NCI-H2196 treated with DMSO at 0.1 percent for 48 hours (cell line): ENCODE results near the gene SLC24A3.

Experiments
- DNase-seq: peaks from one replicate; lab custom pipeline; 2025; ENCODE audit not compliant: unreplicated experiment; lab: John Stamatoyannopoulos, UW

SLC24A3 gene

DNA sequence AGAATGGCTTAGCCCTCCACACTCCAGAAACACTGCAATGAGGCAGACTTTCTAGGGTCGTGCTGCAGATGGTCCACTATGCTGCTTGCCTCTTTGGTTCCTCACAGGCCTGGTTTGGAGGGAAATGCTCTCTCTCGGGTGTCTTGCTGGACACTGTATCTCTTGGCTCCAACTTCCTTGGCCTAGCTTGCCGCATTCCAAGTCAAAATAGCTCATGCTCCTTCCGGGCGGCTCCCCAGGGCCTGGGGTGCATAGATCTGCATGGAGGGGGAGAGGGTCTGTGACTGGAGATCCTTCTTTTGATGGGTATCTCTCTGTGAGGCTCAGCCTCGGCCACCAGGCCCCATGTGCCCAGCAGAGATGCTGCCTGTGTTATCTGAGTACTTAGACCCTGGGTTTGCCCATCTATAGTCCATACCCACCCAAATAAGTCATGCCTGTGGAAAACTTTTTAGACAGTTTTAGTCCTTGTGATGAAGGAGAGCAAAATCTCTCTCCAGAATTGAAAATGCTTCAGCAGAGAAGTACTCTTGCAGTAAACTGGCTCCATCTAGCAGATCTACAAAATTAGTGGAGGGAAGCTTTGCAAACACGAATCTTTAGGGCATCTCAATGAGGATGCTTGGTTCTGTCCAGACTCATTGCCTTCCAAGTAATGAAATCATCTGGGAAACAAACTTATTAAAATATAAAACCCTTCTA is 281.5 kb downstream of the SLC24A3 start:
- no peak for DNase-seq

DNA sequence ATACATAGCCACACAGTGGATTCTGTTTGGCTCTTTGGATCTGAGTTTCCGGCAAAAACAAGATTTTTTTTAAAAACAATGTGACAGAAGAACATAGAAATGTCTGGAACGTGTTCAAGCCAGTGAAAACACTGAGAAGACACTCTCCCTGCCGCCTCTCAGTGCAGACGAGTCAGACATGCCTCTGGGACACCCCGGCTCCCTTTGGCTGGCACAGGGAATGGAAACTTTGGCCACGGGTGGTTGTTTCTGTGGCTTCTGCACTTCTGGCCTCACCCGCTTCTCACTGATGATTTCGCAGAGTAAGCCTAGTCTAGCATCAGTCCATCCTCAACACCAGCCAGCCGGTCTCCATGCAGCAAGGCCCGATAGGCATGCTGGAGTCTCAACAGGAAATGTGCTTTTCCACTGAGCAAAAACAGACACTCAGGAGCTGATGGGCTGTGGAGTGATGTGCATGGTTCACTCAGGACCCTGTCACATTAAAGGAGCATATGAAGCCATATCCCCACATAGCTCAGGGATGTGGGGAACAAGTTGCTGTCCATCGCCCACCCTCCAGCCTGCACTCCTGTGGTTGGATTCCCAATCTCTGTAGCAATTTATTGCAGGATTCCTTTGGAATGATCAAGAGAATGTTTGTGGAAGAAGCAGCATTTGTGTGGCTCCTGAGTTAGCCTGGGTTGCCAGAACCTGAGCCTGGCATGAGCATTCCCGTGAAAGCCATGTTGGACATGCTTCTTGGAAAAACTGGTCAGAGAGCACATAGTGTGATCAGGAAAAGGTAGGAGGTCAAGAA is 283.7 kb downstream of the SLC24A3 start:
- DNase-seq = no peak

DNA sequence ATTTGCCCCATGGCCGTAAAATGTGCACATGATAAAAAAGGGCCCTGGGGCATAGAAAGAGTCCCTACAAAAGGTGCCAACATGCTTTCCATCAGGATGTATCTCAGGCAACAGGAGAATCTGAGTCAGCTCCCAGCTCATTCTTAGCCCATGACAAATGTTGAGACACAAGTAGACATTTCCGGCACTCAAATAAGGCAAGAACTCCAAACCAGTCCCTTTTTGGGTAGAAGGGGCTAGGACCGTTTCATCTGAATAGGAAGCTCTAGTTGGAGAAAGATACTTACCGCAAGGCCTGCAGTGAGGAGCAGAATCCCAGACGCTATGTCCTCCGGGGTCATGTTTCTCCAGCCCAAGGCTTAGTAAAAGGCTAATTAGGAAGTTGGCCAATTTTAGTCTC is 284.6 kb downstream of the SLC24A3 start:
- no peak for DNase-seq

DNA sequence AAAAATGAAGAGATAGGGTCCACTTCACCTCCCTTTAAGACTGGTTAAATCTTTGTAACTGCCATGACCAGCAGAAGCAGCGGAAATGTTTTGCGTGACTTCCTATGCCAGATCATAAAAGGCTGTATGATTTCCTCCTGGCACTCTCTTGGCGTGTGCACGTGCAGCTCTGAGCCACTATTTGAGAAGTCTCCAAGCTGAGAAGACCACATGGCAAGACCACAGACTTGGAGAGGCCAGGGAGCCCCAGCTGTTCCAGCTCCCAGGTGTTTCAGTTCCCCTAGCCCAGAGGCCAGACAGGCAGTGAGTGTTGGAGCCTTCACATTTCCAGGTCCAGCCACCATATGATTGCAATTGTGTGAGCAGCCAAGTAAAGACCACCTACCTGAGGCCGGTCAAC is 286.3 kb downstream of the SLC24A3 start:
- DNase-seq = no peak

DNA sequence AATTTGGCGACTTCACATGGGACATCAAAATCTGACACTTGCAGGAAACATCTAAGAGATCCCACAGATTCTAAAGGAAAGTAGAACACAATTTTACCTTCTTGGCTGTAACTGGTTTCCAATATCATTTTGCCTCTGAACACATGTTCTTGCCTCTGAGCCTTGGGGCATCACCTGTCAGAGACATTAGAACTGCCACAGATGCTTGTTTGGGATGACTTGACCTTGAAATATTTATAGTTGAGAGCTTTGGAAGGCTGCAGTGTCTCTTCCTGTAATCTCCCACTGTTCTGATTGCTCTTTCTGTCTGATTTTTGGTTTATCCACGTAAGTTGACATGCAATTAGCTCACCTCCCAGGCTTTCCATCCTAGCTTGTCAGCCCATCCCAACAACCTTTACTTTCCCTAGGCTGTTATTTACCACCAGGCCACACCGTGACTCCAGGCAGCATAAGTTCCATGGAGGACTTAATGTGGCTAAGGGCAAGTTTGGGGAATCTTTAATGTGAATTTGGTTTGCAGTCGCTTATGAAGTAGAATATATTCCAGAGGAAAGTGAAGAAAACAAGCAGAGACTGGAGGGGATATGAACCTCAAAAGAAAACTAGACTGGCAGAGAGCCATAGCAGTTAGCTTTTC is 289.2 kb downstream of the SLC24A3 start:
- no peak for DNase-seq

DNA sequence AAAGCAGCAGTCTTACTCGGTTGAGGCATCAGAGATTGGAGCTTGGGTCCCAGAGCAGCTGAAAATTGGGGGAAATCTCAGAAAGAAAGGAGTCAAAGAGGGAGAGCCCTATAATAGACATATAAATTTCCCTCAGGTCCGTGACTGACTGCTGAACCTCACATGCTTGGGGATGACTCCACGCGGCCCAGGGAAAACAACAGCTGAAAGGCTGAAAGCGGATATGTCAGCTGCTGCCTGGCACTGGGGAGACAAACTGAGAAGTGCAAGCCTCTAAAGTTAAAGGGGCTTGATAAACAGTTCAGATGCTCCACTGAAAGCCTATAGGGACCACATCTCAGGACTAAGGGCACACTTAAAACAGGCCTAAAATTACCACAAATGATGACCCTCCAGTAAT is 289.7 kb downstream of the SLC24A3 start:
- DNase-seq = no peak

DNA sequence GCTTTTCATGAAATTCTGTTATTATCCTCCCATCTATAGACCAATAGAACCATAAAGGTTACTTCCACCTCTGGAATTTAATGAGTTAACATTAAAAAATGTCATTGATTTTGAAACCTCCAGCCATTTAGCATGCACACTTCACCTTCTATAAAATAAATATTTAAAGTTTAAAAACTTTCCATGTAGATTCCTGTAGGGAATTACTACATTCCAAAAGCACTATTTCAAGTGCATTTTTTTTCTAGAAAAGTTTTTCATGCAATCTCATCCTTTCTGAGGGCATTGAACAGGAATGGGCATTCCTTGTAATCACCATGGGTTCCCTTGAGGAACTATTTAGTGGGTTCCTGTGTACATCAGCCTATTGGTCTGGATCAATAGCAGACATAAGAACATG is 291.8 kb downstream of the SLC24A3 start:
- no peak for DNase-seq

DNA sequence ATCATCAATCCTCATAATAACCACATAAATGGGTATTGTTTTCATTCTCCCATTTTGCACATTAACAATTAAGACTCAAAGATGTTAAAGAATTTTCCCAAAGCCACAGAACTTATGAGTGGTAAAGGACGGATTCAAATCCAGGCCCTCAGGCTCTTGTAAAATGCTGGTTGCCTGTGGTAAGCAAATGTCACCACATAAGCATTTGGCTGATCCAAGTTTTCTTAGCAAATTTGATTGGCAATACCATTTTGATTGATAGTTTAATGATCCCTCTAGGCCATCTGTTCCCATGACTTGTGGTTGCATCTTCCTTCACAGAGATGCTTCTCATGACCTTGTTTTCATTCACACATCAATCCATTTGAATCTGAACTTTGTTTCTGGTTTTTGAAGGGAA is 293.6 kb downstream of the SLC24A3 start:
- DNase-seq = no peak

DNA sequence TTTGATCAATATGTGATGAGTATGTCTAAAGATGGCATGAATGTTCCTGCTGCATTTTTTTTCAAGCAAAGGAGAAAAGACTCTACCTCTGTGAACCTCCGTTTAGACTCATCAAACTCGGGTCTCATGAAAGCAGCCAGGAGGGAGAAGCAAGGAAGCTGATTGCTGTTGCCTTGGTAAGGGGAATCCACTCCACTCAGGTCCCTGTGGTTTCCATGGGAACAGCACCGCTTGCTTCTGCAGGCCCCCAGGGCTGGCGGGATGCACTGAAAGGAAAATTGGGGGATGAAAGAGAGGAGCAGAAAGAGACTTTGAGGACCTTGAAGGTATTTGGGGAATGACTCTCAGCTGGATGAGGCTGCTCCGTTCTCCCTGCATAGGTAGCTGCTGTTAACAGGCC is 296.0 kb downstream of the SLC24A3 start:
- no peak for DNase-seq

DNA sequence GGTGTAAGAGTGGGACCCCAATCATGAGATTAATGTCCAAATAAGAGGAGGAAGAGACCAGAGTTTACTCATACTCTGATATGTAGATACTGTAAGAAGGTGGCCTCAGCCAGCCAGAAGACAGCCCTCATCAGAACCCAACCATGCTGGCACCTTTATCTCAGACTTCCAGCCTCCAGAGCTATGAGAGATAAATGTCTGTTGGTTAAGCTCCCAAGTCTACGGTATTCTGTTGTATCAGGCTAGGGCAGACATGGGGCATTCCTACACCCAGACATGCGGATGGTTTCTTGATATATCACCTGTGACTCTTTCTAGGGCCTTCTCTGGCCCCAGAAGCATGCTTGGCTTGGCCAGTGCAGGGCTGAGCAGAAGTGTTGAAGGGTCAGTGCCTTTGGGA is 298.2 kb downstream of the SLC24A3 start:
- DNase-seq = no peak

DNA sequence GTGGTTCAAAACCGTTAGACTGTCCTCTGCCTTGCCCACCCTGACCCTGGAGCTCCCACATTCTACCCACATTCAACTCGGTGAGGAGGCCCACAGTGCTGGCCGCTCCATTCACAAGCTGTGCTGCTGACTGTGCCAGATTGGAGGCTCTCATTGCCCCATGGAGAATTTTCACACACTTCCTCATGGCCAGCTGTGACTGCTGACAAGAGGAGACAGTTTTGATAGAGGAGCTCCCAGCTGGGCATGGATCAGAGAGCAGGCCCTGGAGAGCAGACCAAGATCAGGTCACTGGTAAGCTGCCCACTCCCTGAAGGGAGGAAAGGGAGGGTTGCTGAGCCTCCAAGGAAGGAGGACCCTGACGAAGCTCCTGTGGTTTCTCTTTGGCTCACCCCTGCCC is 299.5 kb downstream of the SLC24A3 start:
- no peak for DNase-seq

DNA sequence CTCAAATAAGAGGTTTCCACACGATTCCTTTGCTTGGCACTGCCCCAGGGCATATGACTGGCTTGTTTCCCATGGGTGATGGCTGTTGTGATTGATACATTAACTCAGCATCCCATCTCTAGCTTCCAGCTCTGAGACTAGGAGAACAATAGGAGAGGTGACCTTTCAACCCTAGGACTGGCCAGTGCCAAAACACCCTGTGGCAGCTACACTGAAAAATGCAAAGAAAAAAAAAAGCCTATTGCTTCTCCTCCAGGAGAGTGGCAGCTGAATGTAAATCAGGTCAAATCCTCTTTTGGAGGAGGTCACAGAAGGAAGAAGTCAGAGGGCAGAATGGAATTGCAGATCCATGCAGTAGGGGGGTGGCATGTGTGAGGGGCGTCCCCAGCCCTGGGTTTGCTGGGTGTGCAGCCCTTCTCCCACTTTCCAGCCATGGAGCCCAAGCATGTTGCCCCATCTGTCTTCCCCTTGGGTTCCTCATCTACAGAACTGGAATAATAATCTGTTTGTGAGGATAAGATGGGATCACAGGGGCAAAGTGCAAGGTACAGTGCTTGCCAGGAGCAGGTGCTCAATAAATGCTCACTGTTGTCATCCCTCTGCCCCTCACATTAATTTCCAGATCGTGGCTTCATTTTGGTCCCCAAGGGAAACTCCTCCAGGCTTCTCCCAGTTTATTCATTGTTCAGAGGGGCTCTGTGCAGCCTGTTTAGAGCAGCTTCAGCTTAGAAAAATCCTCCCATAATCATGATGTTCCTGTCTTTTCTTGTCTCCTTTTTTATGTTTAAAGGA is 300.6 kb downstream of the SLC24A3 start:
- no peak for DNase-seq

DNA sequence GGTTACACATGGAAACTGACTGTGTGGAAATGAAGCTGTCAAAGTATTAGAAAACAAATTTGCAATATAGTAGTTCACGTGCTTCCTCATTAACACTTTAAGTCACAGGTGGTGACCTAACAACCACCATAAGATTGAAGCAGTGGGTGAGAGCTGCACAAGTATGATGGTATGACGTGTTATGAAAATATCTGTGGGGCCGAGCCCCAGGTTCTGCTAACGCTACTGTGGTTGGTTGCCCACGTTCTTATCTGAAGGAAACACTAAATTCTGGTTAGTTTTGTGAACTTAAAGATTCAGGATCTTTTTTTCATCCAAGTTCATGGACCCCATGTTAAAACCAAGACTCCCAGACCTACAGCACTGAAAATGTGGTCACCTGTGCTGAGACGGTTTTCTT is 302.6 kb downstream of the SLC24A3 start:
- DNase-seq = no peak

DNA sequence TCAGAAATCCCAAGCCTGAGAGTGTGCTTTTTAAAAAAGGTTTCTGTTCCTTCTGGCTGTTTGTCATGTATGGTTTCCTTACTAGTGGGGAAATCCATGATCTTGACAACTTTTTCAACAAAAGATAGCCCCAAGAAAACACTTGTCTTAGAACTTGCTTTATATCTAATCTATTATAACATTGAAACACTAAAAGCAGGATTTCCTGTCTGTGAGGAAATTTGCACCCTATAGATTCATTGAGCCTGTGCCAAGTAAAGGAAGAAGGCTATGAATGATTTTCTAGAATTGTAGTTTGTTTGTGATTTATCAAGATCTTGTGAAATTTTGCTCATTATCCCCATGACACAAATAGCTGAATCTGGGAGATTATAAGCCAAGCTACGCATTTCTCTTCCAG is 307.0 kb downstream of the SLC24A3 start:
- no peak for DNase-seq

DNA sequence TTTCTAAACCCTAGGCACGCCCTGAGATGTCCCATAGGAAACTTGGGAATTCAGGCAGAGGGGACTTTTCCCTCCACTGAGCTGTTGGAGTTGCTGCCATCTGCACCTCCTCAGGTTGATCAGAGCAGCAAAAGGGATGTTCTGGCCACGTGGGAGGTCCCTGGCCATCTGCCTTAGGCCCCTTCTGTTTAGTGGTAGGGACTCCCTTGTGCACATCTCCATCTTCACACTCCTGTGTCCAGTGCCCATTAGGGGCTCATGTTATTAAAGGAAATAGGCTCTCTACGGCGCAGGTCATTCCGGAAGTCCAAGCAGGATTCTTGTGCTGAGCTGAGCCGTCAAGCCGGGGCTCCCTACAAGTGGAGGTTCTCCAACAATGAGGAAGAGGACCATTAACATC is 307.8 kb downstream of the SLC24A3 start:
- DNase-seq = no peak

DNA sequence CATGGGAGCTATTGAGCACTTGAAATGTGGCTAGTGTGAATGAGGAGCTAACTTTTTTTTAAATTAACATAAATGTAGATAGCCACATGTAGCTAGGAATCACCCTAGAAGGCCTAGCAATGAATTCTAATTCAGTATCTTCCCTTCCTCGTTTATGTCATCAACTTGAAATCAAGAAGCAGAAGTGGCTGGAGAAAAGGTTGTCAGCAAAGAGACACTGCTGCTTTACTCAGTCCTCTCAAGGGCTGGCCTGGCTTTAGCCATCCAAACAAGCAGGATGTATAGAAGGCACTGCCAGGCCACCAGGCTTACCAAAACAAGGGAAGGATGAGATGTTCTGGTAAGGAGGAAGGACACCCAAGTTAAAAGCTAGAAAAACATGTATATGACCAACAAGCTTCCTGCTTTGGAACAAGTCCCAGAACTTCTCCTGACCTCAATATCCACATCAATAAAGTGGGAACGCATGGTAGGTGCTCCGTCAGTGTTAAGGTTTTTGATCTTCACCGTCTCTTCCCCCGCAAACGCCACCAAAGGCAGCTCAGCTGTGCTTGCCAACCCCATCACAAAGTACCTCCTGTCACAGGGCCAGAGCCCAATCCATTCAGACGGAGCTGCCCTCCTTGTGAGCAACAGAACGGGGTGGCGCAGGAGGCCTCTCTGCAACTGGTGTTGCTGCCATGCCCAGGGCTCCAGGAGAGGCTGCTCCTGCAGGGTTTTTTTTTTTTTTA is 309.8 kb downstream of the SLC24A3 start:
- no peak for DNase-seq

DNA sequence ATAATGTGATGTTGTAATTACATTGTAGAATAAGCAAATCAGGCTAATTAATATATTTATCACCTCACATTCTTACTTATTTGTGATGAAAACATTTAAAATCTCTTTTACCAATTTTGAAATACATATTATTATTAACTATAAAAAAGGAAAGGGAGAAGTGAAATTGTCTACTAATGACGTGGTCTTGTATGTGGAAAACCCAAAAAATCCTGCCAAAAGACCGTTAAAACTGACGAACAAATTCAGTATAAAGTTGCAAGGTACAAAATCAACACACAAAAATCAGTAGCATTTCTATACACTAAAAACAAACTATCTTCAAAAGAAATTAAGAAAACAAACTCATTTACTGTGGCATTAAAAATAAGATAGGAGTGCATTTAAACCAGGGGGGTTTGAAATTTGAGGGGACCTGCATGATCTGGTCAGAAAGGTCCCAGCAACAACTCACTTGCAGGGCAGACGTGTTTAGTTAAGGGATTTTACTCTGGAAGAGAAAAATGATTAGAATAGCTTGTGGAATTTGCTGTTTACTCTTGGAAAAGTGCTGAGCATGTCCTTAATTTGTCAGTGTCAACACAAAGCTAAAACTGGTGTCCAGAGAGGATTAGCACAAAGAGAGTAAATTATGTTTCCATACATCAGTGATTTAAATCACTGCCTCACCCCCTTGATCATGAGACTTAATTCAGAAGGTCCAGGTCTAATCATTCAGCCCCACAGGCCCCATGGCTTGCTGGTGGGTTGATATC is 310.6 kb downstream of the SLC24A3 start:
- DNase-seq = no peak

DNA sequence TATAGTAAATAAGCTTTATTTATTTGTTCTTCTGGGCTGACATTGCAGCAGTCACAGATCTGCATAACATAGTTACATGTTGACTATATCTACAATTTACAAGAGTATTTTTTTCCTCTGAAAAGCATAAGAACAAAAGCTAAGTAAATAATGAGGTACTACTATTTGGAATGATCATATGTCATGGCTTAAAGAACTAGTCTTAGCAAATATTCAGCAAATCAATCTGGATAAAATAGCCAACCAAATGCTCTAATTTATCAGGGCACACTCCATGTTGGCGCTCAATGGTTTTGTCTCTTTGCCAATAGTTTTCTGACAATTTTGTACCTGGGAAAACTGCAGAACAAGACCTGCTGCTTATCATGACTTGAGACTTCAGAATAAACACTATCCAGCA is 312.2 kb downstream of the SLC24A3 start:
- DNase-seq = no peak

DNA sequence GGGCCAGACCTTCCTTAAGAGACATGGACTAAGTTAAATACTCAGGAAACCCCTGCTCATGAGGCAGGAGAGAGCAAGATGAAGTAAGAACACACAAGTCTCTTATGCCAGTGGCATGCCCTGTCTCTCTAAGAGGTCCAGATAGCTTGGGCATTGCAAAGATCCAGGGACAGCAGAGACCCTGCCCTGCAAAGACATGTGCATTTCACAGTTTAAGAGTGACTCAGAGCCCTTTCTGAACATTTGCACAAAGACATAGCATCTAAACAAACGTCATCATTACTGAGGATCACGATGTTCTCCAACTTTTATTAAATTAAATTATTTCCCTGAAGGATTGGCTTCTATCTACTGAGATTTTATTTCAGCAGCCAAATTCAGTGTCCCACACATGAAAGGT is 315.1 kb downstream of the SLC24A3 start:
- DNase-seq = no peak
